OCI-LY1 (cell line): ENCODE data around the gene MSRB3.

ENCODE experiments used
- EZH2 ChIP-seq: fragments of 200-600 bp; sonication (generic), shearing (Covaris generic); IDR thresholded peaks from 2 replicates; pipeline ENCODE4 v1.8.0; 2017; ENCODE audit warnings: borderline replicate concordance, mixed run types, mild to moderate bottlenecking, antibody characterized with exemption, low read length, moderate library complexity, mixed read lengths
- TF ChIP-seq, protein P1 (sequence below): fragments of 200-600 bp; sonication (generic), shearing (Covaris generic); IDR thresholded peaks from 2 replicates; pipeline ENCODE4 v1.5.1; 2017; ENCODE audit warnings: mild to moderate bottlenecking, antibody characterized with exemption, low read length, moderate library complexity, mixed read lengths

DNA sequence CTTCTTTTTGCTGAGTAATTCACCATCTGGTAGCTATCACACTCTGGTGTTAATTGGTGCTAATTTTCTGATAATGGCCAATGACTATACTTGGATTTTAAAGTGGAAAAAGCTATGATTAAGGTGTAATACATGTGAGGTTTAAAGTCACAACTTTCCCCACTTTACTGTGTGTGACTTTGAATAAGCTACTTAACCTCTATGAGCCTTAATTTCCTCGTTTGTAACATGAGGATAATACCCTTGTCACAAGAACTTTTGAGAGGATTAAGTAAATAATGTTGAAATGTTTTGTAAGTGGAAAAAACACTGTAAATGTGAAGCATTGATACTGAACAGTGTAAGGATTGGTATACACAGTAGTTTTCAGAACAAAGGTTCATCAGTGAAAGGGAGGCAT is 65.3 kb downstream of the MSRB3 start:
- TF ChIP-seq, protein P1, sequence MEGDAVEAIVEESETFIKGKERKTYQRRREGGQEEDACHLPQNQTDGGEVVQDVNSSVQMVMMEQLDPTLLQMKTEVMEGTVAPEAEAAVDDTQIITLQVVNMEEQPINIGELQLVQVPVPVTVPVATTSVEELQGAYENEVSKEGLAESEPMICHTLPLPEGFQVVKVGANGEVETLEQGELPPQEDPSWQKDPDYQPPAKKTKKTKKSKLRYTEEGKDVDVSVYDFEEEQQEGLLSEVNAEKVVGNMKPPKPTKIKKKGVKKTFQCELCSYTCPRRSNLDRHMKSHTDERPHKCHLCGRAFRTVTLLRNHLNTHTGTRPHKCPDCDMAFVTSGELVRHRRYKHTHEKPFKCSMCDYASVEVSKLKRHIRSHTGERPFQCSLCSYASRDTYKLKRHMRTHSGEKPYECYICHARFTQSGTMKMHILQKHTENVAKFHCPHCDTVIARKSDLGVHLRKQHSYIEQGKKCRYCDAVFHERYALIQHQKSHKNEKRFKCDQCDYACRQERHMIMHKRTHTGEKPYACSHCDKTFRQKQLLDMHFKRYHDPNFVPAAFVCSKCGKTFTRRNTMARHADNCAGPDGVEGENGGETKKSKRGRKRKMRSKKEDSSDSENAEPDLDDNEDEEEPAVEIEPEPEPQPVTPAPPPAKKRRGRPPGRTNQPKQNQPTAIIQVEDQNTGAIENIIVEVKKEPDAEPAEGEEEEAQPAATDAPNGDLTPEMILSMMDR: no peak
- no peak for TF ChIP-seq EZH2
